Vagina (tissue), 2 donors: Measurements from ENCODE around the gene B3GNT3.

ENCODE experiments used
- POLR2A ChIP-seq, 2 donors: fragments of 450-650 bp; IDR thresholded peaks; one replicate each; pipeline ENCODE4 v1.6.1; 2017; ENCODE audit warnings: antibody characterized with exemption in 2 of 2, mild to moderate bottlenecking in 2 of 2, moderate library complexity in 2 of 2
- TF ChIP-seq, protein P1 (sequence below), 3 experiments: fragments of 450-650 bp in 2 of 3; fragments of 200-600 bp in 1 of 3; sonication (generic) in 1 of 3; IDR thresholded peaks; one replicate each; pipeline ENCODE4 v1.5.1; 2017 to 2019; ENCODE audit warnings: antibody characterized with exemption in 3 of 3, mild to moderate bottlenecking in 2 of 3, moderate library complexity in 2 of 3

GRCh38 chr19:17765069-17765618, 29.8 kb upstream of the B3GNT3 start:
- no peak for TF ChIP-seq POLR2A (IDR thresholded peaks at IDR 0.05)
- TF ChIP-seq, protein P1, sequence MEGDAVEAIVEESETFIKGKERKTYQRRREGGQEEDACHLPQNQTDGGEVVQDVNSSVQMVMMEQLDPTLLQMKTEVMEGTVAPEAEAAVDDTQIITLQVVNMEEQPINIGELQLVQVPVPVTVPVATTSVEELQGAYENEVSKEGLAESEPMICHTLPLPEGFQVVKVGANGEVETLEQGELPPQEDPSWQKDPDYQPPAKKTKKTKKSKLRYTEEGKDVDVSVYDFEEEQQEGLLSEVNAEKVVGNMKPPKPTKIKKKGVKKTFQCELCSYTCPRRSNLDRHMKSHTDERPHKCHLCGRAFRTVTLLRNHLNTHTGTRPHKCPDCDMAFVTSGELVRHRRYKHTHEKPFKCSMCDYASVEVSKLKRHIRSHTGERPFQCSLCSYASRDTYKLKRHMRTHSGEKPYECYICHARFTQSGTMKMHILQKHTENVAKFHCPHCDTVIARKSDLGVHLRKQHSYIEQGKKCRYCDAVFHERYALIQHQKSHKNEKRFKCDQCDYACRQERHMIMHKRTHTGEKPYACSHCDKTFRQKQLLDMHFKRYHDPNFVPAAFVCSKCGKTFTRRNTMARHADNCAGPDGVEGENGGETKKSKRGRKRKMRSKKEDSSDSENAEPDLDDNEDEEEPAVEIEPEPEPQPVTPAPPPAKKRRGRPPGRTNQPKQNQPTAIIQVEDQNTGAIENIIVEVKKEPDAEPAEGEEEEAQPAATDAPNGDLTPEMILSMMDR (IDR thresholded peaks at IDR 0.05): no peak
